Nephron progenitor cell (in vitro differentiated cells): Measurements from ENCODE around the gene NCKAP5.

Source experiments
- DNase-seq: peaks from one replicate; pipeline ENCODE4 v3.0.0; 2021
- H3K27ac Mint-ChIP-seq: 2 replicates; pipeline ENCODE4 v1.8.0; 2021; ENCODE audit warnings: mild to moderate bottlenecking, moderate library complexity, mixed read lengths
- H3K27me3 Mint-ChIP-seq: 2 replicates; pipeline ENCODE4 v1.8.0; 2021; ENCODE audit warnings: mild to moderate bottlenecking, low read depth, mixed read lengths; ENCODE audit not compliant: poor library complexity
- H3K36me3 Mint-ChIP-seq: 2 replicates; pipeline ENCODE4 v1.8.0; 2021; ENCODE audit warnings: low read depth, mixed read lengths
- H3K4me1 Mint-ChIP-seq: 2 replicates; pipeline ENCODE4 v1.8.0; 2021; ENCODE audit warnings: mixed read lengths
- H3K4me3 Mint-ChIP-seq: 2 replicates; pipeline ENCODE4 v1.8.0; 2021; ENCODE audit warnings: mild to moderate bottlenecking, moderate library complexity, mixed read lengths
- H3K9me3 Mint-ChIP-seq: 2 replicates; pipeline ENCODE4 v1.8.0; 2021; ENCODE audit warnings: mild to moderate bottlenecking, moderate library complexity, mixed read lengths
- CTCF ChIP-seq: fragments of 200-600 bp; sonication (generic); IDR thresholded peaks from 2 replicates; pipeline ENCODE4 v1.5.0; 2021; ENCODE audit warnings: antibody characterized with exemption

NCKAP5 gene

GRCh38 chr2:133293544-133294353, 274.5 kb downstream of the NCKAP5 start:
- no peaks in the 10 kb centered on the region for H3K9me3 Mint-ChIP-seq
- no peak overlapping the region for H3K27ac Mint-ChIP-seq
- no peak for TF ChIP-seq CTCF
- no peaks in the 10 kb centered on the region for H3K36me3 Mint-ChIP-seq
- DNase-seq: no peak
- no peak overlapping the region for H3K4me3 Mint-ChIP-seq
- peaks cover 11% of the 10 kb centered on the region for H3K4me1 Mint-ChIP-seq
- peaks cover 7% of the 10 kb centered on the region for H3K27me3 Mint-ChIP-seq

GRCh38 chr2:133292259-133292658, 276.0 kb downstream of the NCKAP5 start:
- TF ChIP-seq CTCF: no peak
- no peak overlapping the region for H3K27ac Mint-ChIP-seq
- DNase-seq: no peak
- H3K9me3 Mint-ChIP-seq: no peaks in the 10 kb centered on the region
- H3K4me3 Mint-ChIP-seq: no peak overlapping the region
- peaks cover 11% of the 10 kb centered on the region for H3K4me1 Mint-ChIP-seq
- peaks cover 7% of the 10 kb centered on the region for H3K27me3 Mint-ChIP-seq
- no peaks in the 10 kb centered on the region for H3K36me3 Mint-ChIP-seq

GRCh38 chr2:133287709-133288108, 280.6 kb downstream of the NCKAP5 start:
- no peak overlapping the region for H3K4me3 Mint-ChIP-seq
- peaks cover 3% of the 10 kb centered on the region for H3K27me3 Mint-ChIP-seq
- H3K9me3 Mint-ChIP-seq: no peaks in the 10 kb centered on the region
- no peak for DNase-seq
- H3K27ac Mint-ChIP-seq: no peak overlapping the region
- no peaks in the 10 kb centered on the region for H3K4me1 Mint-ChIP-seq
- no peaks in the 10 kb centered on the region for H3K36me3 Mint-ChIP-seq
- no peak for TF ChIP-seq CTCF

GRCh38 chr2:133286326-133286922, 281.8 kb downstream of the NCKAP5 start:
- Mint-ChIP-seq H3K36me3 (no peaks in the 10 kb centered on the region), H3K9me3 (no peaks in the 10 kb centered on the region), H3K27me3 (peaks cover 3% of the 10 kb centered on the region), H3K27ac (no peak overlapping the region), H3K4me3 (no peak overlapping the region), H3K4me1 (no peaks in the 10 kb centered on the region)
- no peak for TF ChIP-seq CTCF
- DNase-seq: no peak

GRCh38 chr2:133273031-133273430, 295.2 kb downstream of the NCKAP5 start:
- TF ChIP-seq CTCF: no peak
- H3K27me3 Mint-ChIP-seq: no peaks in the 10 kb centered on the region
- no peaks in the 10 kb centered on the region for H3K4me1 Mint-ChIP-seq
- H3K4me3 Mint-ChIP-seq: no peak overlapping the region
- peaks cover 5% of the 10 kb centered on the region for H3K36me3 Mint-ChIP-seq
- DNase-seq: no peak
- no peak overlapping the region for H3K27ac Mint-ChIP-seq
- peaks cover 5% of the 10 kb centered on the region for H3K9me3 Mint-ChIP-seq

GRCh38 chr2:133271105-133271504, 297.2 kb downstream of the NCKAP5 start:
- no peak overlapping the region for H3K27ac Mint-ChIP-seq
- H3K36me3 Mint-ChIP-seq: no peaks in the 10 kb centered on the region
- H3K4me1 Mint-ChIP-seq: peaks cover 7% of the 10 kb centered on the region
- no peak for TF ChIP-seq CTCF
- H3K27me3 Mint-ChIP-seq: no peaks in the 10 kb centered on the region
- no peak for DNase-seq
- H3K9me3 Mint-ChIP-seq: no peaks in the 10 kb centered on the region
- H3K4me3 Mint-ChIP-seq: no peak overlapping the region
